ENCODE measurements around the gene REL.
"Not testable (repeated sequence)": the region's sequence is repeated elsewhere in the genome, so short reads cannot be mapped to it uniquely, and the experiment has no call there.

REL gene

GRCh38 chr2:60925994-60926740 is 44.8 kb downstream of the REL start:
- peaks cover 12% of the 10 kb centered on the region for H3K4me1 ChIP-seq (ENCODE audit: insufficient read depth, low read length)
- no peak overlapping the region for H3K9ac ChIP-seq (ENCODE audit: low read depth, low read length)
- WGBS: 75% methylated on average over 7 of the region's 7 CpGs
- no peaks in the 10 kb centered on the region for H3K9me3 ChIP-seq (ENCODE audit: insufficient read depth, low read depth, low read length)
- no peaks in the 10 kb centered on the region for H3K27me3 ChIP-seq (ENCODE audit: insufficient read depth, low read length)
- no peak overlapping the region for H3K4me3 ChIP-seq (ENCODE audit: low read length)
- H3K27ac ChIP-seq (ENCODE audit: low read depth, low read length): no peak overlapping the region
- peaks cover 9% of the 10 kb centered on the region; the same call in 1 of the 2 replicates for H3K36me3 ChIP-seq (ENCODE audit: insufficient read depth, low read length)

GRCh38 chr2:60926741-60927552 is 45.6 kb downstream of the REL start:
- 98% methylated on average over 2 of the region's 3 CpGs for WGBS
- Histone ChIP-seq H3K4me1 (ENCODE audit: insufficient read depth, low read length) (peaks cover 12% of the 10 kb centered on the region), H3K27ac (ENCODE audit: low read depth, low read length) (no peak overlapping the region), H3K9ac (ENCODE audit: low read depth, low read length) (no peak overlapping the region), H3K9me3 (ENCODE audit: insufficient read depth, low read depth, low read length) (no peaks in the 10 kb centered on the region), H3K27me3 (ENCODE audit: insufficient read depth, low read length) (no peaks in the 10 kb centered on the region), H3K36me3 (ENCODE audit: insufficient read depth, low read length) (peaks cover 5% of the 10 kb centered on the region; the same call in 1 of the 2 replicates), H3K4me3 (ENCODE audit: low read length) (no peak overlapping the region)

- H3K9me3 ChIP-seq (ENCODE audit: insufficient read depth, low read depth, low read length); H3K36me3 ChIP-seq (ENCODE audit: insufficient read depth, low read length); H3K4me1 ChIP-seq (ENCODE audit: insufficient read depth, low read length); H3K9ac ChIP-seq (ENCODE audit: low read depth, low read length); H3K4me3 ChIP-seq (ENCODE audit: low read length); H3K27me3 ChIP-seq (ENCODE audit: insufficient read depth, low read length); H3K27ac ChIP-seq (ENCODE audit: low read depth, low read length): not testable (repeated sequence)
- 93% methylated on average over 4 of the region's 5 CpGs for WGBS
Measured at GRCh38 chr2:60932061-60932460, 50.7 kb downstream of the REL start.

- H3K36me3 ChIP-seq (ENCODE audit: insufficient read depth, low read length): no peaks in the 10 kb centered on the region
- no peak overlapping the region for H3K4me3 ChIP-seq (ENCODE audit: low read length)
- H3K9me3 ChIP-seq (ENCODE audit: insufficient read depth, low read depth, low read length): no peaks in the 10 kb centered on the region
- no peaks in the 10 kb centered on the region for H3K4me1 ChIP-seq (ENCODE audit: insufficient read depth, low read length)
- no peak overlapping the region for H3K9ac ChIP-seq (ENCODE audit: low read depth, low read length)
- no peaks in the 10 kb centered on the region for H3K27me3 ChIP-seq (ENCODE audit: insufficient read depth, low read length)
- no peak overlapping the region for H3K27ac ChIP-seq (ENCODE audit: low read depth, low read length)
- 88% methylated on average over 2 of the region's 3 CpGs for WGBS
Measured at GRCh38 chr2:60932954-60933353, 51.6 kb downstream of the REL start.

- no peaks in the 10 kb centered on the region for H3K27me3 ChIP-seq (ENCODE audit: insufficient read depth, low read length)
- H3K4me3 ChIP-seq (ENCODE audit: low read length): no peak overlapping the region
- H3K9ac ChIP-seq (ENCODE audit: low read depth, low read length): no peak overlapping the region
- WGBS: 90% methylated on average over 2 of the region's 2 CpGs
- H3K27ac ChIP-seq (ENCODE audit: low read depth, low read length): no peak overlapping the region
- no peaks in the 10 kb centered on the region for H3K4me1 ChIP-seq (ENCODE audit: insufficient read depth, low read length)
- no peaks in the 10 kb centered on the region for H3K9me3 ChIP-seq (ENCODE audit: insufficient read depth, low read depth, low read length)
- H3K36me3 ChIP-seq (ENCODE audit: insufficient read depth, low read length): no peaks in the 10 kb centered on the region
Measured at GRCh38 chr2:60934165-60934722, 52.9 kb downstream of the REL start.

- WGBS: 92% methylated on average over 5 of the region's 5 CpGs
- no peak overlapping the region for H3K4me3 ChIP-seq (ENCODE audit: low read length)
Measured at GRCh38 chr2:60936757-60937156, 55.4 kb downstream of the REL start.

GRCh38 chr2:60938301-60938700 is 56.9 kb downstream of the REL start:
- Histone ChIP-seq H3K4me3 (ENCODE audit: low read length) (no peak overlapping the region), H3K9ac (ENCODE audit: low read depth, low read length) (no peak overlapping the region), H3K27ac (ENCODE audit: low read depth, low read length) (no peak overlapping the region), H3K4me1 (ENCODE audit: insufficient read depth, low read length) (no peaks in the 10 kb centered on the region), H3K36me3 (ENCODE audit: insufficient read depth, low read length) (no peaks in the 10 kb centered on the region), H3K27me3 (ENCODE audit: insufficient read depth, low read length) (no peaks in the 10 kb centered on the region), H3K9me3 (ENCODE audit: insufficient read depth, low read depth, low read length) (no peaks in the 10 kb centered on the region)
- 96% methylated on average over 7 of the region's 7 CpGs for WGBS

More at GRCh38 chr2:60936757-60937156, 55.4 kb downstream of the REL start:
- Histone ChIP-seq H3K27ac (ENCODE audit: low read depth, low read length) (no peak overlapping the region), H3K27me3 (ENCODE audit: insufficient read depth, low read length) (no peaks in the 10 kb centered on the region), H3K36me3 (ENCODE audit: insufficient read depth, low read length) (no peaks in the 10 kb centered on the region), H3K4me1 (ENCODE audit: insufficient read depth, low read length) (no peaks in the 10 kb centered on the region), H3K9ac (ENCODE audit: low read depth, low read length) (no peak overlapping the region), H3K9me3 (ENCODE audit: insufficient read depth, low read depth, low read length) (no peaks in the 10 kb centered on the region)

GRCh38 chr2:60939622-60940021 is 58.2 kb downstream of the REL start:
- Histone ChIP-seq H3K27ac (ENCODE audit: low read depth, low read length) (no peak overlapping the region), H3K9me3 (ENCODE audit: insufficient read depth, low read depth, low read length) (no peaks in the 10 kb centered on the region), H3K27me3 (ENCODE audit: insufficient read depth, low read length) (no peaks in the 10 kb centered on the region), H3K4me1 (ENCODE audit: insufficient read depth, low read length) (no peaks in the 10 kb centered on the region), H3K4me3 (ENCODE audit: low read length) (no peak overlapping the region), H3K36me3 (ENCODE audit: insufficient read depth, low read length) (no peaks in the 10 kb centered on the region), H3K9ac (ENCODE audit: low read depth, low read length) (no peak overlapping the region)
- WGBS: 91% methylated on average over 2 of the region's 2 CpGs

- no peaks in the 10 kb centered on the region for H3K36me3 ChIP-seq (ENCODE audit: insufficient read depth, low read length)
- WGBS: 96% methylated on average over 2 of the region's 2 CpGs
- no peaks in the 10 kb centered on the region for H3K9me3 ChIP-seq (ENCODE audit: insufficient read depth, low read depth, low read length)
- no peaks in the 10 kb centered on the region for H3K27me3 ChIP-seq (ENCODE audit: insufficient read depth, low read length)
- H3K27ac ChIP-seq (ENCODE audit: low read depth, low read length): no peak overlapping the region
- H3K4me3 ChIP-seq (ENCODE audit: low read length): no peak overlapping the region
- no peaks in the 10 kb centered on the region for H3K4me1 ChIP-seq (ENCODE audit: insufficient read depth, low read length)
- no peak overlapping the region for H3K9ac ChIP-seq (ENCODE audit: low read depth, low read length)
Measured at GRCh38 chr2:60945341-60945740, 64.0 kb downstream of the REL start.

- Histone ChIP-seq H3K27ac (ENCODE audit: low read depth, low read length) (no peak overlapping the region), H3K4me3 (ENCODE audit: low read length) (no peak overlapping the region), H3K9me3 (ENCODE audit: insufficient read depth, low read depth, low read length) (peaks cover 10% of the 10 kb centered on the region; the same call in 1 of the 2 replicates), H3K27me3 (ENCODE audit: insufficient read depth, low read length) (no peaks in the 10 kb centered on the region), H3K4me1 (ENCODE audit: insufficient read depth, low read length) (no peaks in the 10 kb centered on the region), H3K36me3 (ENCODE audit: insufficient read depth, low read length) (no peaks in the 10 kb centered on the region), H3K9ac (ENCODE audit: low read depth, low read length) (no peak overlapping the region)
- 96% methylated on average over 4 of the region's 4 CpGs for WGBS
Measured at GRCh38 chr2:60947056-60947455, 65.7 kb downstream of the REL start.

GRCh38 chr2:60948161-60948560 is 66.8 kb downstream of the REL start:
- Histone ChIP-seq H3K27ac (ENCODE audit: low read depth, low read length) (no peak overlapping the region), H3K36me3 (ENCODE audit: insufficient read depth, low read length) (no peaks in the 10 kb centered on the region), H3K9ac (ENCODE audit: low read depth, low read length) (no peak overlapping the region), H3K4me3 (ENCODE audit: low read length) (no peak overlapping the region), H3K9me3 (ENCODE audit: insufficient read depth, low read depth, low read length) (peaks cover 10% of the 10 kb centered on the region; the same call in 1 of the 2 replicates), H3K4me1 (ENCODE audit: insufficient read depth, low read length) (no peaks in the 10 kb centered on the region), H3K27me3 (ENCODE audit: insufficient read depth, low read length) (no peaks in the 10 kb centered on the region)
- WGBS: 96% methylated on average over 8 of the region's 8 CpGs
